ENCODE results near the gene EDEM2.
"Not testable (repeated sequence)": the region's sequence is repeated elsewhere in the genome, so short reads cannot be mapped to it uniquely, and the experiment has no call there.

The EDEM2 gene

DNA sequence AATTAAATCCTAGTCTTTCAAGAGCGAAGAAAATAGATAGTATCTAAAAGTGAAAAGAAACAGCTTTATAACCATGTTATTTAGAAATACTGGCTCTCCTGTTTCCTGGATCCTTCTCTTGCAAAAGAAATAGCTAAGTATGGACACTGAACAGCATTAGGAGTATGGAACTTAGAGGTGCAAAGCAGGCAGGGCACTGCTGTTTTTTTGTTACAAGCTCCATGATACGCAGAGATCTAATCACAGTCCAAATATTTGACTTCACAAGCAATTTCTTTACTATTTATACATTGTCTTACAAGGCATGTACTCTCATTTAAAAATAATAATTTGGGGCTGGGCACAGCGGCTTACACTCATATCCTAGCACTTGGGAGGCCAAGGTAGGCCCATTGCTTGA lies 62.1 kb downstream of the EDEM2 start:
- no peak for DNase-seq

DNA sequence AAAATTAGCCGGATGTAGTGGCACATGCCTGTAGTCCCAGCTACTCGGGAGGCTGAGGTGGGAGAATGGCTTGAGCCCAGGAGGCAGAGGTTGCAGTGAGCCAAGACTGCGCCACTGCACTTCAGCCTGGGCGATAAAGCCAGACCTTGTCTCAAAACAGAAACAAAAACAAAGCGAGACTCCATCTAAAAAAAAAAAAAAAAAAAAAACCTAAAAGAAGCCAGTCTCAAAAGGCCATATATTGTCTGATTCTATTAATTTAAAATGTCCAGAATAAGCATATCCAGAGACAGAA lies 66.8 kb downstream of the EDEM2 start:
- DNase-seq = not testable (repeated sequence)

DNA sequence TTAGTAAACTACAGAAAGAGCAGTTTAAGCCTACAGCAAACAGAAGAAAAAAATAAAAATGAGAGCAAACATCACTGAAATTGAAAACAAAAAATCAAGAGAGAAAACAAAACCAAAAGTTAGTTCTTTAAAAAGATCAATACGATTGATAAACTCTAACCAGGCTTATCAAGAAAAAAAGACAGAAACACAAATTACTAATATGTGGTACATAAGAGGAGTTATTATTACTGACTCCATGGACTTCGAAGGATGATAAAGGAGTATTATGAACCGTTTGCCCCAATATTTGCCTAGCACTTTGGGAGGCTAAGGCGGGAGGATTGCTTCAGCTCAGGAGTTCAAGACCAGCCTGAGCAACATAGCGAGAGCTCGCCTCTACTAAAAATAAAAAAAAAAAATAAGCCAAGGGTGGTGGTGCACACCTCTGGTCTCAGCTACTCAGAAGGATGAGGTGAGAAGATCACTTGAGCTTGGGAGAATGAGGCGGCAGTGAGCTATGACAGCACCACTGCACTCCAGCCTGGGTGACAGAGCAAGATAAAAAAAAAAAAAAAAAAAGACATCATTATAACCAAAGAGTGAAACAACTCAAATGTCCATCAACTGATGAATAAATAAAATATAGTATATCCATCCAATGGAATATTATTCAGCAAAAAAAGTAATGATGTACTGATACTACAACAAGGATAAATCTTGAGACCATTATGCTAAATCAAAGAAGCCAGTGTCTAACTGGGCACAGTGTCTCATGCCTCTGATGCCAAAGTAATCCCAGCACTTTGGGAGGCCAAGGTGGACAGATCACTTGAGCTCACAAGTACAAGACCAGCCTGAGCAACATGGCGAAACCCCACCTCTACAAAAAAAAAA lies 67.4 kb downstream of the EDEM2 start:
- DNase-seq = no peak

DNA sequence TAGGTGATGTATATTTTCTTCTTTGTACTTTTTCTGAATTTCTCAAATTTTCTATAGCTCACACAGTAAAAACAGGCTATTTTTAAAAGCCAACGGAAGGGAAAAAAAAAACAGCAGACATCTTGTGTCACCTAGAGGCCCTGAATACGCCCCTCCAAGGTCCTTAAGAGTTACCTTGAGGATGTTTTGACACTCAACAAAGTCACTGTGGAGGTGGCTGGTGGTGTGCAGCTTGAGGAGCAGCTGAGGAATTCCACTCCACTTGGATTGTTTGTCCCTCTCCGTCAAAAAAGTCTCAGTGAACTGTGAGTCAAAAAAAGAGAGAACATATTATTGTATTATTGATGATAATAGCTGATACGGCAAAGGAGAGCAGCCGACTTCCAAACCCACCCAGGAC lies 69.3 kb downstream of the EDEM2 start:
- no peak for DNase-seq

DNA sequence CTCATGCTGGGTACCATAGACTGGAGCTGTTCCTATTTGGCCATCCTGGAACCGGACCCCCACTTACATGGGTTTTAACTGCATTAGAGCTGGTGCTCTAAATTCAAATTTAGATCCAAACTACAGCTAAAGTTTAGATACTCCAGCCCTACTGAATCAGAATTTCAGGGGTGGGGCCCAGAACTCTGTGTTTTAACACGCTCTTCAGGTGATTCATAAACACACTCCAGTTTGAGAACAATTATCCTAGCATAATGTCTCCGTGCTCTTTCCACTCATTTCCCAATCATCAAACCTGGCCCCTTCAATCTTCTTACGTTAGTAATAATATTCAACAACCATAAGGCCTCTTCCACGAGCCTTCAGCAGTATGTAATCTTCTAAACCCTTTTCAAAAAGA lies 69.8 kb downstream of the EDEM2 start:
- no peak for DNase-seq

DNA sequence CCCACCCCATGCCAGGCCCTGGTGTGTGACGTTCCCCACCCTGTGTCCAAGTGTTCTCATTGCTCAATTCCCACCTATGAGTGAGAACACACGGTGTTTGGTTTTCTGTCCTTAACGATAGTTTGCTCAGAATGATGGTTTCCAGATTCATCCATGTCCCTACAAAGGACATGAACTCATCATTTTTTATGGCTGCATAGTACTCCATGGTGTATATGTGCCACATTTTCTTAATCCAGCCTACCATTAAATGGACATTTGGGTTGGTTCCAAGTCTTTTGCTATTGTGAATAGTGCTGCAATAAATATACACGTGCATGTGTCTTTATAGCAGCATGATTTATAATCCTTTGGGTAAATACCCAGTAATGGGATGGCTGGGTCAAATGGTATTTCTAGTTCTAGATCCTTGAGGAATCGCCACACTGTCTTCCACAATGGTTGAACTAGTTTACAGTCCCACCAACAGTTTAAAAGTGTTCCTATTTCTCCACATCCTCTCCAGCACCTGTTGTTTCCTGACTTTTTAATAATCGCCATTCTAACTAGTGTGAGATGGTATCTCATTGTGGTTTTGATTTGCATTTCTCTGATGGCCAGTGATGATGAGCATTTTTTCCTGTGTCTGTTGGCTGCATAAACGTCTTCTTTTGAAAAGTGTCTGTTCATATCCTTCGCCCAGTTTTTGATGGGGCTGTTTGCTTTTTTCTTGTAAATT lies 75.5 kb downstream of the EDEM2 start:
- DNase-seq = not testable (repeated sequence)

DNA sequence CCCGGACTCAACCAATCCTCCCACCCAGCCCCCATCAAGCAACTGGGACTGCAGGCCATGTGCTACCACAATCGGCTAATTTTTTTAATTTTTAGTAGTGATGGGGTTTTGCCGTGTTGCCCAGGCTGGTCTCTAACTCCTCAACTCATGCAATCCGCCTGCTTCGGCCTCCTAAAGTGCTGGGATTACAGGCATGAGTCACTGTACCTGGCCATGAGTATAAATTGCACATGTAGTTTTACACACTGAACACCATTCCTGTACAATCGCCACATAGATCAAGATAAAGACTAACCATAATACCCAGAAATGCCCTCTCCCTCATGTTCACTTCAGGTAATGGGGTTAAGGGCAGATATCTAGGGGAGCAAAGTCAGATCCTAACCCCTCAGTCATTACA lies 80.9 kb downstream of the EDEM2 start:
- DNase-seq = no peak

Data from NCI-H1105 (cell line).